Neural crest cell (in vitro differentiated cells): ENCODE data around the gene BCL2L1. TPM values are rescaled to one million over a fixed set of nuclear protein-coding genes. Genes with fewer than 3 reads are reported as not detected.
A peak's percentile ranks its signal among the peaks of the same experiment; 100 is the strongest.
"Not testable (repeated sequence)": the region's sequence is repeated elsewhere in the genome, so short reads cannot be mapped to it uniquely, and the experiment has no call there.

Experiments
- DNase-seq: peaks from one replicate; pipeline ENCODE4 v3.0.0; 2021; ENCODE audit warnings: low read depth, mixed read lengths, low spot score
- H3K27ac Mint-ChIP-seq: one replicate; pipeline ENCODE4 v1.8.0; 2021; ENCODE audit warnings: mild to moderate bottlenecking, mixed read lengths; ENCODE audit not compliant: unreplicated experiment
- H3K27me3 Mint-ChIP-seq: 2 replicates; pipeline ENCODE4 v1.8.0; 2021; ENCODE audit warnings: low read depth, mild to moderate bottlenecking, mixed read lengths
- H3K36me3 Mint-ChIP-seq: 2 replicates; pipeline ENCODE4 v1.8.0; 2021; ENCODE audit warnings: low read depth, mild to moderate bottlenecking, mixed read lengths
- H3K4me1 Mint-ChIP-seq: 2 replicates; pipeline ENCODE4 v1.8.0; 2021; ENCODE audit warnings: mixed read lengths
- H3K4me3 Mint-ChIP-seq: one replicate; pipeline ENCODE4 v1.8.0; 2021; ENCODE audit warnings: mild to moderate bottlenecking, mixed read lengths
- H3K9me3 Mint-ChIP-seq: 2 replicates; pipeline ENCODE4 v1.8.0; 2021; ENCODE audit warnings: mixed read lengths
- total RNA-seq: library from RNA; stranded (reverse); gene quantifications from 2 replicates; pipeline ENCODE4 v1.2.1, GENCODE V29; 2021
- TF ChIP-seq, protein P1 (sequence below): fragments of 200-600 bp; sonication (generic); conservative IDR thresholded peaks from 2 replicates; pipeline ENCODE4 v1.5.0; 2021; ENCODE audit warnings: antibody characterized with exemption, mild to moderate bottlenecking

BCL2L1 gene
- total RNA-seq, 1 donor from 2014 or later = 74.3 TPM

DNA sequence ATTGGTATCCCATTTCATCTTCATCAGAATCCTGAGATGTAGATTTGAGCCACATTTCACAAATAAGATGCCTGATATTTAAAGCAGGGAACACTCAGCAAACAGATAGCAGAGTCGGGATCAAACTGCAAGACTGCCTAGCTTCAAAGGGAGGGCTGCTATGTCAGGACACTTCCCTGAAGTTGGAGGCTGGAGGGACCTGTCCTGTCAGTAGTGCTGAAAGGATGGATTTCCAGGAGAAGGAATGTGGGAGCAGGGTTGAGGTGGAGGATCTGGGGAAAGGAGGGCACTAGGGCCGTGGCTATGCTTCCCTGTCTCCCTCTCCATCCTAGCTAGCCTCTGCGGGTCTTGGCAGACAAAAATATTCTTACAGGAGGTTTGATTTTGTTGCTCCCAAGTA, 52.8 kb downstream of the BCL2L1 start:
- no peaks in the 10 kb centered on the region for H3K9me3 Mint-ChIP-seq
- TF ChIP-seq, protein P1, sequence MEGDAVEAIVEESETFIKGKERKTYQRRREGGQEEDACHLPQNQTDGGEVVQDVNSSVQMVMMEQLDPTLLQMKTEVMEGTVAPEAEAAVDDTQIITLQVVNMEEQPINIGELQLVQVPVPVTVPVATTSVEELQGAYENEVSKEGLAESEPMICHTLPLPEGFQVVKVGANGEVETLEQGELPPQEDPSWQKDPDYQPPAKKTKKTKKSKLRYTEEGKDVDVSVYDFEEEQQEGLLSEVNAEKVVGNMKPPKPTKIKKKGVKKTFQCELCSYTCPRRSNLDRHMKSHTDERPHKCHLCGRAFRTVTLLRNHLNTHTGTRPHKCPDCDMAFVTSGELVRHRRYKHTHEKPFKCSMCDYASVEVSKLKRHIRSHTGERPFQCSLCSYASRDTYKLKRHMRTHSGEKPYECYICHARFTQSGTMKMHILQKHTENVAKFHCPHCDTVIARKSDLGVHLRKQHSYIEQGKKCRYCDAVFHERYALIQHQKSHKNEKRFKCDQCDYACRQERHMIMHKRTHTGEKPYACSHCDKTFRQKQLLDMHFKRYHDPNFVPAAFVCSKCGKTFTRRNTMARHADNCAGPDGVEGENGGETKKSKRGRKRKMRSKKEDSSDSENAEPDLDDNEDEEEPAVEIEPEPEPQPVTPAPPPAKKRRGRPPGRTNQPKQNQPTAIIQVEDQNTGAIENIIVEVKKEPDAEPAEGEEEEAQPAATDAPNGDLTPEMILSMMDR = no peak
- no peak overlapping the region for H3K27ac Mint-ChIP-seq
- H3K4me1 Mint-ChIP-seq = peaks cover 12% of the 10 kb centered on the region
- no peak overlapping the region for H3K4me3 Mint-ChIP-seq
- no peaks in the 10 kb centered on the region for H3K27me3 Mint-ChIP-seq
- peaks cover 6% of the 10 kb centered on the region for H3K36me3 Mint-ChIP-seq
- no peak for DNase-seq

DNA sequence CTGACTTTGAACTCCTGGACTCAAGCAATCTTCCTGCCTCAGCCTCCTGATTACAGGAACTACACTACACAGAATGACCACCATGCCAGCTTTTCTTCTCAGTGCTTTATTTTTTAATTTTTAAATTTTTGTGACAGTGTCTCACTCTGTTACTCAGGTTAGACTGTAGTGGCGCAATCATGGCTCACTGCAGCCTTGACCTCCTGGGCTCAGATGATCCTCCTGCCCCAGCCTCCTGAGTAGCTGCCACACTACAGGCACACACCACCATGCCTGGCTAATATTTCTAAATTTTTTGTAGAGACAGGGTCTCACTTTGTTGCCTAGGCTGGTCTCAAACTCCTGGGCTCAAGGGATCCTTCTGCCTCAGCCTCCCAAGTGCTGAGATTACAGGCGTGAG, 53.7 kb downstream of the BCL2L1 start:
- DNase-seq, H3K36me3 Mint-ChIP-seq, H3K4me3 Mint-ChIP-seq, H3K9me3 Mint-ChIP-seq, H3K27me3 Mint-ChIP-seq: not testable (repeated sequence)
- Mint-ChIP-seq H3K4me1 (peaks cover 19% of the 10 kb centered on the region), H3K27ac (peak overlapping the region; percentile 37)

DNA sequence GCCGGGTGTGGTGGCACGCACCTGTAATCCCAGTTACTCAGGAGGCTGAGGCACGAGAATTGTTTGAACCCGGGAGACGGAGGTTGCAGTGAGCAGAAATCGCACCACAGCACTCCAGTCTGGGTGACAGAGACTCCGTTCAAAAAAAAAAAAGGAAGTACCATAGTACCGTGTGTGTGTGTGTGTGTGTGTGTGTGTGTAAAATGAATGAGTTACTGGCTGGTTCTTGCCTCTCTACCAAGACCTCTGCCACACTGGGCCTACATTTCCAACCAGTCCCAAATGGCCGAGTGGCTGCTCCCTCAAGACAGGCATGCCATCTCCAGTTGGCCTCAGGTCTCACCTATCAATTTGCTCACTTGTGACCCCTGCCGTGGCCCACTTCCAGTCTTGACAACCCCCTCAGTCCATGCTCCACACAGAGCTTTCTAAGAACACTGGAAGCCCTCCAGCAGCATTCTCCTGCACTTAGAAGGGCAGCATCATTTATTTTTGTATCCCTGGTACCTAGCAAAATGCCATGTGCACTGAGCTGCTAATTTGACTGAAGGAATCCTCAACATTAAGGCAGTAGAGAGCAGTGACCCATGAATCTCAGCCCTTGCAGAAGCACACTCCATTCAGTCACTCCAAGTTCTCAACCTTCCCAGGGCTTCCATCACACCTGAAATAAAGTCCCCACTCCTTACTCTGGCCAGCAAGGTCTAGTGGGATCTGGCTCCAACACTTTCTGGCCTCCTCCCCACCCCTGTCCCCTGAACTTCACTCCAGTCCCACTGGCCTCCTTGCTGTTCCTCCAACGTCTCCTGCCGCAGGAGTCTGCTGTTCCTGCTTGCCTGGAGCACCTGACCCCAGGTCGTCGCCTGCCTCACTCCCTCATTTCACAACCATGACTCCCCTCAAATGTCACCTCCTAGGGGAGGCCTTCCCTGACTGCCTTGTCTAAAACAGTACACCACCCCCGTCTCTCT, 55.1 kb downstream of the BCL2L1 start:
- TF ChIP-seq, protein P1 = no peak
- H3K36me3 Mint-ChIP-seq = peaks cover 6% of the 10 kb centered on the region
- DNase-seq = no peak
- H3K27me3 Mint-ChIP-seq = no peaks in the 10 kb centered on the region
- H3K4me1 Mint-ChIP-seq = peaks cover 27% of the 10 kb centered on the region
- H3K9me3 Mint-ChIP-seq = no peaks in the 10 kb centered on the region
- H3K4me3 Mint-ChIP-seq = no peak overlapping the region
- H3K27ac Mint-ChIP-seq = peak overlapping the region; percentile 81

DNA sequence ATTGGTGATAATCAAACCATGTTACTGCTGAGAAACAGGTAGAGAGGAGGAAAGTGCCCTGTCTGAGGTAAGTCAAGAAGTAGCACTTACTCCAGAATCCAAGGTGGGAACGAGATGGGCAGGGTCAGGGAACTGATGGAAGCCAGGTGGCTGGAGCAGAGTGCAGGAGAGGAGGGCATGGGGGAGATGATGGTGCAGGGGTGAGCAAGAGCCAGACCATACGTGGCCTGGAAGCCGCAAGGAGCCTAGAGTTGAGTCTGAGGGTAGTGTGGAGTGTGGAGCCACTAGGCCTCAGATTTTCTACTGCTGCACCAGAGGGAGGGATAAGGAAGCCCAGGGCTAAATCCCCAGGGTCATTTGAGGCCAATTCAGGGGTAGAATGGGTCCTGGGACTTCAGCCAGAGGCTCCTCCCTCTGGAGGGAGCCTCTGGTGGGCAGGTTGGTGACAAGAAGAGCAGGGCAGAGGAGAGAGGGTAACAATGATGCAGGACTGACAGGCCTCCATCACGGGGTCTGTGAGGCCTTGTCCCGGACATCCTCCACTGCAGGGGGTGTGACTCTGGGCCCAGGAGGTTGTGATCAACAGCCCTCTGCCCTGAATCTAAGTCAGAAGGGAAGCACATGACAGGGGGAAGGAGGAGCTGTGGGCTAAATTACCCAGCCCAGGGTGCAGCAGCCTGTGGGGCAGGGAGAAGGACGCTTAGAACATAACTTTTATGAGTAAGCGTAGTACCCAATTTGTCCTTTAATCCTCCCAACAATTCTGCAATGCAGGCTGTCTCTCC, 56.2 kb downstream of the BCL2L1 start:
- Mint-ChIP-seq H3K36me3 (peaks cover 6% of the 10 kb centered on the region), H3K4me1 (peaks cover 38% of the 10 kb centered on the region), H3K27me3 (no peaks in the 10 kb centered on the region), H3K9me3 (no peaks in the 10 kb centered on the region), H3K27ac (no peak overlapping the region), H3K4me3 (no peak overlapping the region)
- TF ChIP-seq, protein P1 = no peak
- DNase-seq = no peak

DNA sequence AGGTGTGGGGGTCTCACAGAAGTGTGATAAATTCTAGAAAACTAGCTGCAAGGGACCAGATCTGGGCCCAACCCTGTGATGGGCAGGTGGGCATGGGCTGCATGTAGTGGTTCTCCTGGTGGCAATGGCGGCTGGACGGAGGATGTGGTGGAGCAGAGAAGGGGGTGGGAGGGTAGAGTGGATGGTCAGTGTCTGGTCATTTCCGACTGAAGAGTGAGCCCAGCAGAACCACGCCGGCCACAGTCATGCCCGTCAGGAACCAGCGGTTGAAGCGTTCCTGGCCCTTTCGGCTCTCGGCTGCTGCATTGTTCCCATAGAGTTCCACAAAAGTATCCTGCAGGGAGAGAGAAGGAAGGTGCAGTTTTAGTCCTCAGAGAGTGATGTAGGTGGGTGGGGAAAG, 56.9 kb downstream of the BCL2L1 start:
- Mint-ChIP-seq H3K4me1 (peaks cover 43% of the 10 kb centered on the region), H3K27me3 (no peaks in the 10 kb centered on the region), H3K36me3 (peaks cover 6% of the 10 kb centered on the region), H3K9me3 (no peaks in the 10 kb centered on the region), H3K4me3 (no peak overlapping the region), H3K27ac (no peak overlapping the region)
- DNase-seq = no peak
- TF ChIP-seq, protein P1 = no peak
